DND-41 (cell line): Measurements from ENCODE around the gene NSF.

Experiments
- CTCF ChIP-seq: IDR thresholded peaks from 2 replicates; pipeline ENCODE4 v1.5.1; 2012; ENCODE audit warnings: borderline replicate concordance, low read length, moderate library complexity, mild to moderate bottlenecking; ENCODE audit not compliant: poor library complexity, severe bottlenecking; ENCODE audit errors: extremely low read depth
- EZH2 ChIP-seq: IDR thresholded peaks from 3 replicates; pipeline ENCODE4 v1.6.1; 2012; ENCODE audit warnings: borderline replicate concordance, low read depth, mild to moderate bottlenecking, moderate library complexity, low read length, inconsistent platforms; ENCODE audit not compliant: severe bottlenecking

- TF ChIP-seq EZH2: no peak
- TF ChIP-seq CTCF: no peak
Observed at GRCh38 chr17:46790216-46790615, 199.7 kb downstream of the NSF start.
